ENCODE results near the gene WDR45B.

- TF ChIP-seq, protein P1, sequence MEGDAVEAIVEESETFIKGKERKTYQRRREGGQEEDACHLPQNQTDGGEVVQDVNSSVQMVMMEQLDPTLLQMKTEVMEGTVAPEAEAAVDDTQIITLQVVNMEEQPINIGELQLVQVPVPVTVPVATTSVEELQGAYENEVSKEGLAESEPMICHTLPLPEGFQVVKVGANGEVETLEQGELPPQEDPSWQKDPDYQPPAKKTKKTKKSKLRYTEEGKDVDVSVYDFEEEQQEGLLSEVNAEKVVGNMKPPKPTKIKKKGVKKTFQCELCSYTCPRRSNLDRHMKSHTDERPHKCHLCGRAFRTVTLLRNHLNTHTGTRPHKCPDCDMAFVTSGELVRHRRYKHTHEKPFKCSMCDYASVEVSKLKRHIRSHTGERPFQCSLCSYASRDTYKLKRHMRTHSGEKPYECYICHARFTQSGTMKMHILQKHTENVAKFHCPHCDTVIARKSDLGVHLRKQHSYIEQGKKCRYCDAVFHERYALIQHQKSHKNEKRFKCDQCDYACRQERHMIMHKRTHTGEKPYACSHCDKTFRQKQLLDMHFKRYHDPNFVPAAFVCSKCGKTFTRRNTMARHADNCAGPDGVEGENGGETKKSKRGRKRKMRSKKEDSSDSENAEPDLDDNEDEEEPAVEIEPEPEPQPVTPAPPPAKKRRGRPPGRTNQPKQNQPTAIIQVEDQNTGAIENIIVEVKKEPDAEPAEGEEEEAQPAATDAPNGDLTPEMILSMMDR (conservative IDR thresholded peaks at IDR 0.05) = no peak
- TF ChIP-seq EZH2 (IDR thresholded peaks at IDR 0.05; ENCODE audit: low read depth) = no peak
Measured at GRCh38 chr17:82596296-82596695, 51.9 kb downstream of the WDR45B start.

Data from PC-9 (cell line).